Activated naive CD4-positive, alpha-beta T cell treated with anti-CD3 and anti-CD28 coated beads, Interleukin-2, amount 50 U/mL, for 16 hours (primary cell): ENCODE data around the gene AGR2.
"Not testable (repeated sequence)": the region's sequence is repeated elsewhere in the genome, so short reads cannot be mapped to it uniquely, and the experiment has no call there.

Source experiments
- DNase-seq: peaks from one replicate; pipeline ENCODE4 v3.0.0-alpha.2; 2020

AGR2 gene

GRCh38 chr7:16804674-16805439 is at the start of gene AGR2:
Gene AGR2, minus strand, starts transcription at chr7:16804999. Its CDS starts 3,203 bp downstream, at chr7:16801796.
- DNase-seq: no peak

- not testable (repeated sequence) for DNase-seq
Observed at GRCh38 chr7:16853189-16853588, 48.4 kb upstream of the AGR2 start.

DNA sequence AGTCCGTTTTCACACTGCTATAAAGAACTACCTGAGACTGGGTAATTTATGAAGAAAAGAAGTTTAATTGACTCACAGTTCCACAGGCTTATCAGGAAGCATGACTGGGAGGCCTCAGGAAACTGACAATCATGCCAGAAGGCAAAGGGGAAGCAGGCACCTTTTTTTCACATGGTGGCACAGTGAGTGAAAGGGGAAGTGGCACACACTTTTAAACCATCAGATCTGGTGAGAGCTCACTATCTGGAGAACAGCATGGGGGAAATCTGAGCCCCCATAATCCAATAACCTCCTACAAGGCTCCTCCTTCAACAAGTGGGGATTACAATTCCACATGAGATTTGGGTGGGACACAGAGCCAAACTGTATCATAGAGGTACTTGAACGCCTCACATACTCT is 47.0 kb upstream of the AGR2 start:
- no peak for DNase-seq

GRCh38 chr7:16850614-16851466 is 46.0 kb upstream of the AGR2 start:
- DNase-seq: no peak

- DNase-seq: no peak
Observed at GRCh38 chr7:16849296-16850148, 44.7 kb upstream of the AGR2 start.

- DNase-seq: no peak
Observed at GRCh38 chr7:16847381-16847860, 42.6 kb upstream of the AGR2 start.

DNA sequence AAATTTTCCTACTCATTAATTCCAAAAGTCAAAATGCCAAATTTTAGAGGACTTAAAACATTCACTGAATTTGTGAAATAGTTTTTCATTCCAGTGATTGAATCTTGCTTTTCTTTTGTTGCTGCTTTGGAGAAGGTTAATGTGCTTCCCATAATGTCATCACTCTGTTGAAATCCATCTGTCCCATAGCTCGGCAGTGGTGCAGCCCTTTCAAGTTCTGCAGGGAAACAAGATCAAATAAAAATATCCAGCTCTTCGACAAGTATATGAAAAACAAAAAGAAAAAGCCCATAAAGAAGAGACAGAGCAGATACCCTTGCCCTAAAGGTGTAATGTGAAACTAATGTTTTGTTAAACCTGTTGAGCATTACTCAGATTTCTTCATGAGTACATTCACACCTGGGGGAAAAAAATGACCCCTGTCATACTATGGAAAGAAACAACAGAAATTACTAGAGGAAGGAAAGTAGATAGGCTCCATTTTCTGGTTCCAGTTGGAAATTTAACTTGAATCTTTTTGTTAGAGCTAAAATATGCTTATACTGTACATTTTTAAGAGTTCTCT is 41.9 kb upstream of the AGR2 start:
- no peak for DNase-seq

GRCh38 chr7:16845746-16846145 is 40.9 kb upstream of the AGR2 start:
- DNase-seq: no peak

DNA sequence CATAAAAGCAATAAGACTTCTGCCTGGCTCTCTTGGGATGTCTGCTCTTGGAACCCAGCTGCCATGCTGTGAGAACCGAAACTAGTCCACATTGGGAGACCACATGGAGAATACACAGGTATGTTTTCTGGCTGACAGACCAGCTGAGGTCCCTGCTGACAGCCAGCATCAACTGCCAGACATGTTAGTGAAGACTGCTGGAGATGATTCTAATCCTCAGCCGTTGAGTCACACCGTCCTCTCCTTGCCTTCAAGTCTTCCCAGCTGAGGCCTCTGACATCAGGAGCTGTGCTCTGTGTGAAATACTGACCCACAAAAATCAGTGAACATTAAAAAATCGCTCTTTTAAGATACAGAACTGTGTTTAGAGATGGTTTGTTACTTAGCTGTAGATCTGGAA is 36.9 kb upstream of the AGR2 start:
- no peak for DNase-seq

DNA sequence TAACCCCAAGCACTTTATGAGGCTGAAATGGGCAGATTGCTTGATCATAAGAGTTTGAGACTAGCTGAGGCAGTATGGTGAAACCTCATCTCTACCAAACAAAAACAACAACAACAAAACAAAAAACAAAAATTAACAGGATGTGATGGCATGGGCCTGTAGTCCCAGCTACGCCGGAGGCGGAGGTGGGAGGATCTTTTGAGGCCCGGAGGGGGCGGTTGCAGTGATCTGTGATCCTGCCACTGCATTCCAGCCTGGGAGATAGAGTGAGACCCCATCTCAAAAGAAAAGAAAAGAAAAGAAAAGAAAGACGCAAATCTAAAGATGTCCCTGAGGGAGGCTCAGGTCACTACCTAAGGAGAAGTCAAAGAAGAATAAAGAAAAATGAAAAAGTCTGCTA is 35.3 kb upstream of the AGR2 start:
- DNase-seq: no peak

GRCh38 chr7:16839646-16840045 is 34.8 kb upstream of the AGR2 start:
- no peak for DNase-seq

GRCh38 chr7:16838891-16839290 is 34.1 kb upstream of the AGR2 start:
- no peak for DNase-seq

- DNase-seq: no peak
Observed at GRCh38 chr7:16838386-16838785, 33.6 kb upstream of the AGR2 start.

- DNase-seq: no peak
Observed at GRCh38 chr7:16836481-16836880, 31.7 kb upstream of the AGR2 start.

- no peak for DNase-seq
Observed at GRCh38 chr7:16833373-16833772, 28.6 kb upstream of the AGR2 start.

- DNase-seq: no peak
Observed at GRCh38 chr7:16826060-16826459, 21.3 kb upstream of the AGR2 start.

- DNase-seq: no peak
Observed at GRCh38 chr7:16822029-16822428, 17.2 kb upstream of the AGR2 start.

- DNase-seq: no peak
Observed at GRCh38 chr7:16818732-16819131, 13.9 kb upstream of the AGR2 start.

GRCh38 chr7:16817536-16817935 is 12.7 kb upstream of the AGR2 start:
- DNase-seq: no peak

- no peak for DNase-seq
Observed at GRCh38 chr7:16816824-16817223, 12.0 kb upstream of the AGR2 start.

GRCh38 chr7:16815001-16815400 is 10.2 kb upstream of the AGR2 start:
- DNase-seq: no peak

GRCh38 chr7:16813232-16813616 is 8.4 kb upstream of the AGR2 start:
- no peak for DNase-seq
